Activated gamma-delta T cell (primary cell): ENCODE results near the gene ETV1.

ENCODE experiments used
- DNase-seq: peaks from one replicate; lab custom pipeline; 2025; lab: John Stamatoyannopoulos, UW
- total RNA-seq, 2 donors: gene quantifications; one replicate each; lab custom pipeline; 2026; lab: John Stamatoyannopoulos, UW

ETV1 gene
- total RNA-seq = 0 to 0.48 reads per million in 2 donors

DNA sequence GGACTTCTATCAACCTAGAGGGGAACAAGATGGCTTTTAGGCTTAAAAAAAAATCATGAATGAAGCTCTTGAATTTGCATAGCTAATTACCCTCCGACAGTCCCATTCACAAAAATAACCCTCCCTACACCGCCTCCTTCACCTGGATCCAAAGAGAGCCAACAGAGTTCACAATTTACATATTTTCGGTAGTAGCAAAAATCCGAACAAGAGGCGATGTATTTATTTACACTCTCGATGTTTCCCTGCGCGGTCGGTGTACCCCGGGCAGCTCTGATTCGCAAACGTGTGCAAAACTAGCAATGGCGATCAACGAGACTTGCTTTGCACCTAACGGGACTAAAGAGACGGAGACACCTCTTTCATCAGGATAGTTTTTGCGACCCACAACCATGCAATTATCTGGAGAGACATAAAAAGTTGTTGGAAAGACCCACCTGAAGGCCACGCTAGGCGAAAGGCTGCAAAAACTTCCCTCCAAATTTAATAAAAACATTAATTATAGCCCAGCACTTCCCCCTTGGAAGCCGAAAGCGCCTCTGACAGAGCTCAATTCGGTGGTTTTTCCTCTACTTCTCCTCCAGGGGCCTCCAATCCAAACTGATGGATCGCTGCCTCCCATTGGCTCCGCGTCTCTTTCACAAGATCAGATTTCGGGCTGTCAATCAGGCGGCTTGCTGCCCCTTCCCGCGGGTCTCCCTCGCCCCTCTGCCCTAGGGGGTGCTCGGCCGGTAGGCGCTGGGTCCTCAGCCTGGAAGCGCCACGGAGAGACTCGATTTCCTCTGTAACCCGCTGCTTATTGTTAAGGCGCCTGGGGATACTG lies at the start of gene ETV1:
Gene ETV1, minus strand, starts transcription at position 541 of the 823 bp plus-strand sequence. CDS start 614 bp downstream, outside the sequence.
- no peak for DNase-seq

GRCh38 chr7:14024406-14024805 lies 34.9 kb upstream of the ETV1 start:
- no peak for DNase-seq

- no peak for DNase-seq
Measured at GRCh38 chr7:14023838-14024237, 34.4 kb upstream of the ETV1 start.

- DNase-seq = no peak
Measured at GRCh38 chr7:14023342-14023741, 33.9 kb upstream of the ETV1 start.

- DNase-seq = no peak
Measured at GRCh38 chr7:14021069-14021468, 31.6 kb upstream of the ETV1 start.

- DNase-seq = no peak
Measured at GRCh38 chr7:14020339-14020900, 31.0 kb upstream of the ETV1 start.

DNA sequence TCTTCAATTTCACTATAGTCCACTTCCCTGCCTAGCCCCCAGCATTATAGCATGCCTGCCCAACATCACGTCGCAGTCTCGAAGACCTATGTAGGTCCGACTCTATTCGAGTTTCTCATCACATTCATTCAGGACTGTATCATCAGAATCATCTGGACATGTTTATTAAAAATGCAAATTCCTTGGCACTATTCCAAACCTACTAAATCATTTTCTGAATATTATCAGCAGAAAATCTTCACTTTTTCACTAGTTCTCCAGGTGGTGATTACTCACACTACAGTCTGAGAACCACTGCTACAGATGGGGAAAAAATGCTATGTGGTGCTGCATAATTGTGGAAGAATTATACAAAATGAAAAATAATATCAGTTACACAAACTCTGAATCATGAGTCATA lies 29.3 kb upstream of the ETV1 start:
- DNase-seq = no peak

DNA sequence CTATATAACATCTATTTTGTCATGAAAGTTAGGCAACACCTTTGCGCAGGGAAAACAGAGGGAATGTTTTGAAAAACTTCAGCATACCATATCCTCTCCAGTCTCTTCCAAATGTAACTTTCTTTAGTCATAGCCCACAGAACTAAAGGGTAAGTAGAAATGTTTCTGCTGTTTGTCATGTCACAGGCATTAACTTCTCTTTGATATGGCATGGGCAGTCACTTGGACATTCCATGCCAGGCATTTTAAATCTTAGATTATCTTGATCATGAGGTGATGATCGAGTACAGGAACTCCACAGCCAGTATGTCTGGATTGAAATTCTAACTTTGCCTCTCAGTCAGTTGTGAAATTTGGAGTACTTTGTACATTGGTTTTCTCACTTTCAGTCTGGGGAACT lies 27.5 kb upstream of the ETV1 start:
- DNase-seq = no peak

- DNase-seq = no peak
Measured at GRCh38 chr7:14013898-14014297, 24.4 kb upstream of the ETV1 start.

GRCh38 chr7:14009453-14010418 lies 20.3 kb upstream of the ETV1 start:
- no peak for DNase-seq

DNA sequence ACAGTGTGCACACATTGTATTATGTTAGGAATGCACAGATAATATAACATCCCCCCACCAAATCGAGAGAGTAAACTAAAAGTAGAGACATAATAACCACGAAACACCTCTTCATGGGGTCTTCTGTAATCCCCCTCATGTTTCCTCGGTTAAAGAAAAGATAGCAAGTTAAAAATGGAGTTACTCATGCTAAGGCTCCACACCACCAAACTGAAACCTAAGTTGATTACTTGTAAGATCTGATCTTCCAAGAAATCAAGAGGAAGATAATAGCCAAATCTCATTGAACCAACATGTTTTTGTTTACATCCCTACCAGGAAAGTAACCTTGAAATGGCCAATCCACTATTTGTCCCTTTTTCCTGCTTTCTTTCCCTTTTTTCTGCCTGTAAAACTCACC lies 11.7 kb upstream of the ETV1 start:
- no peak for DNase-seq

- DNase-seq = no peak
Measured at GRCh38 chr7:14000247-14000646, 10.8 kb upstream of the ETV1 start.

DNA sequence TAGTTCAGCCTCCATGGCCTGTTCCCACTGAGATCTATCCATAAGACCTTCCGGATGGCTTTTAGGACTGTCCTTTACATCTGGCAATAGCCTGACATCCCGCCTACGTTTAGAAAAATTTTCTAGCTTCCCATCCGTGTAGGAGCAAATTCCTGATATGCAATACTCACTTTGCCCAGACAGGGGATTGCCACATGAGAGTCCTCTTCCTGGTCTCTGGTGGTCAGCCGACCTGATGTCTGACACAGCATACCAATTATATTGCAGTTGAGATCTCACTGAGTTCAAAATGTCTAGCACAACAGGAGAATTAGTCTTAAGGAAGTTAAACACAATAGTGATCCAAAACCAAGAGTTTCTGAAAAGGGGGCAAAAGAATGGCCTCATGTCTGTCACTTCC lies 9.4 kb upstream of the ETV1 start:
- DNase-seq = no peak

DNA sequence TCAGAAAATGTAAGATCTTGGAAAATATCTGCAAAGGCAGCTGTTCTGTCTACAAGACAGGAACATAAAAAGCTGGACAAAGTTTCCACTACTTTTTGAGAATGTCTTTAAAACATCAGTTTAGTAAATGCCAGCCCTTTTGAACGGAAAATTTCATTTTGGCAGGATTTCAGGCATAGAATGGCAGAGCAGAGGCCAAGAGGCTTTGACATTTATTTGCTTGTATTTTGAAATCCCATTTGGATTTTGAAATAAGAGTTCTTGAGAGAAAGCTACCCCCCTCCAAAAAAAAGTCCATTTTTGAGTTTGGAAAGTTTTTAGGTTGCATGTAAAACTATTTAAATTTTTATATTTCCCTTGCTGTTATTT lies 3.1 kb upstream of the ETV1 start:
- DNase-seq = no peak

DNA sequence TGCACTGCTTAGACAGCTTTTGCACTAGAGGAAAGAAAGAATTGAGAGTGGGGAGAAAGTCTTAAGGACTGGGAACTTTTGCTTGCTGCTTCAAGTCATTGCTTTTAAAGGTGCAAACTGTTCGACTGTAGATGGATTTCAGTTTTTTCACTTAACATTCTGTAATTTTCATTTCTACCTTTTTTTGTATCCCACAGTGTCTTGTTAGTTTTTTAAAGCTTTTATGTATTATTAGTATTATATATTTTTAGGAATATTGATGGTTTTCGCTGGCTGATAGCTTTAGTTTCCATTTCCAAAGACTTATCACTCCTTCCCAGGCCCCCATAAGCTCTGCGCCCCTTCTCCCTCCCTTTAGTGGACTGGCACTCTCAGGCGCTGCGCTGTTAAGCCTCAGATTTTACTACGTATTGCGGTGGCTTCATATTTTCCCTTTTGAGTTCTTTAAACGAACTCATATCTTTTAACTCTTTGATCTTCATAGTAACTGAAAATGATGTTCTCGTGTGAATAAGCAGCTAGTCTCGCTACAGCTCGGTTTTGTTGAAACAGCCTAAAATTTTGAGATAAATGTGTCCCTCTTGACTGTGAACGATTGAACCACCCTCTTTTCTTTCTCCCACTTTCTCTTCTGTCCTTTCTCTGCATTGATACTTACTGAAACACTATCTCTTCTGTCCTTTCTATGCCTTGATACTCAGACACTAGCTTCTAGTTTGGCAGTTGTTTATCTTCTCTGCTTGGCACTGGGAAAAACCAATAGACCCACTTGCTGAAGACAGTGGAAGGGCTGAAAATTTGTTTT lies 2.5 kb upstream of the ETV1 start:
- no peak for DNase-seq

DNA sequence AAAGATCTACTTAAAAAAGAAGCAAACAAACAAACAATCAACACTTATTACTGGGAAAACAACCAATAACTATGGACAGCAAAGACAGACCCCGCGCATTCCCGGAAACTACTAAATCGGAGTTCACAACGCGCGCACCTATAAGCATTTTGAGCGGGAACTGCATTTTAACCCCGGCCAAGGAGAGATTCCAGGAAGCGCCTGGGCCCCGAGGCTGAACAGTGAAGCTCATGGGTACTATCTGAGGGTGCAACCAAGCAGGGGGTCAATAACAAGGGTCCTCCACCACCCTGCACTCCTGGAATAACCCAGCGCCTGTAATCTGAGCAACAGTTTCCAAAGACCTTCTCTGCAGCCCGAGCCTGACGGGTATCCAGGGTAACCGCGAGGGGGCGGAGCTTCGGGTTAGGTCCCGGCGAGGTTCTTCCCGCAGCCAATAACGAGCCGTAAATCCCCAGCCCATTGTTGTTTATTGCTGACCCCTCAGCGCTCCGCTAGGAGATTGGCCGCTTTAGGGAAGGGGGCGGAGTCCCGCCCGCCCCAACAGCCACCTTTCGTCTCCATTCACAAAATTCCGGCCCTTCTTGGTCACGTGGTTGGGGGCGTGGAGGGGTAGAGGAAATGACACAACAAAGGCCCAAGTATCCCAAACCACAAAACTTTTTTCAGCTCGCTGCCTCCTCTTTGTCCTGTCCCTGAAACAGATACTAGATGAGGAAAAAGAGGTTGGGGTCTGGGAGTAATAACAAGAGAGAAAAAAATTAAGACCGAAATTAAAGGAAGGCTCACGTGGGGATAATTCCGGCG lies 1.7 kb upstream of the ETV1 start:
- no peak for DNase-seq

DNA sequence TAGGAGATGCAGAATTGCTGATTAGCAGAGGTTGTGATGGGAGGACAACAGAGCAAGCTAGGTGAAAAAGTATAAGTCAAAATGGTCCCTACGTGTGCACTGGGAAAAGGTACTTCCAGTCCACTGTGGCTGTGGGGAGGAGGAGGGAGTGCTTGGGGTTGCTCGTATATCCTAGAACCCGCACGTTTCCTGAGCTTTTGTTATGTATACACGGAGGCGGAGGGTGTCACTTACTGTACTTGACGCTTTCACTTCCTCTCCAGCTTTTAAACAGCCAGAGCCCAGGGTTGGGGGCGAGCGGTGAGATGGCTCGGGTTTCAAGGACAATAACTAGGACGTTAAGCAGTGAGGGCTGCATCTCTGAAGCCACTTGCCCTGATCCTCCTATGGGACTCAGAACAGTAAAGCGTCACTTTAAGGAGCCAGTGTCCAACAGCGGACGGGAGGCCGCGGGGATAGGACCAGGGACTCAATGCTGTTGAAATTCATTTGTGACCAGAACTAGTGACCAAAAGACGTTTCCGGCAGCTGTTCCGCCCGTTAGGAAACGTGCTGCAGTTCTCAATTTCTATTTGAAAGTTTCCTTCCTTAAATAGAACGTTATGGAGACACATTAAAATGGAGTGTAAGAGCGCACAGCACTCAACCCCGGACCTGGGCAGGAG lies 985 bp upstream of the ETV1 start:
- DNase-seq = no peak

DNA sequence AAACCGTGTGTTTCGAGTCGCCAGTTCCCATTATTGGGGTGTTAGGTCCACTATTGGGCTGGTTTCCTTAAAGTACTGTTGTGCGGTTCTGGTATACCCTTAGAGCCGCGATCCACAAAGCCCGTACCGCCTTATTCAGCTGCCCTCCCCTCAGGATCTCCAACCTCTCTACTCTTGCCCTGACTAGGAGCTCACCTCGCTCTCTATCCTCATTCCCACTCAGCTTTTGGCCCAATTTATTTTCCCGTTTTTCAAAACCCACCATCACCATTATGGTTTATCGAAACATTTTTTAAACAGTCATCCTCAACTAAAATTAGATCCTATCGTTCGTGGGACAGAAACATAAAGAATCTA lies 461 bp upstream of the ETV1 start:
- DNase-seq = no peak

DNA sequence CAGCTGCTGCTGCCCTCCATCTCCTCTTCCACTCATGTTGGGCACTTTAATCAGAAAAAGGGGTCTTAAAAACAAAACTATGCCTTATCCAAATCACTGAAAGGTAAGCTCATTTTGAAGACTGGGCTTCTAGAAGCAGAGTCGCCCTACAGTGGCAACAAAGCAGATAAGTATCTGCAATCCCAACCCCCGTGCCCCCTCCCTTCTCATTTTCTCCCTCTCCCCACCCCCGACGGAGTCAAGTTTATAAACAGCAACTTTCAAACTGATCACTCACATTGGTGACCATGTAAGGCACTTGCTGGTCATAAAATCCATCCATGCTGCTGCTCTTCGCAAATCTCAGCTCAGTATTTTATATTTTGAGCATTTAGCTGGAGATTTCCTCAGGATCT lies 738 bp downstream of the ETV1 start:
- DNase-seq = no peak

DNA sequence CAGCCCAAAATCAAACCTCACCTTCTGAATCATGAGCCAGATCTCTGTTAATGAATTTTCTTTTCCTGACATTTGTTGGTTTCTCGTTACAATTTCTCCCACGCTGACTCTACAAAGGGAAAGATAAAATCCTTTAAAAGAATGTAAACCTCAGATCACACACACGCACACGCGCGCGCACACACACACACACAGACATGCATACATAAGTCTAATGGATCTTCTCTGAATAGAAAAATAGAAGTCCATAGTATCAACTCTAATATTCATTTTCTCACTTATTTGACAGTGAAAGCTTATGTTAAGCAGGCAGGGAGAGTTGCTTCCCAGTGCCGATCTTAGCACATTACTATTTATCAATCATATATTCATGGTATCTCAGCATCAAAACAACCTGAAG lies 1.4 kb downstream of the ETV1 start:
- DNase-seq = no peak
